Measurements from ENCODE around the gene RFWD3. TPM values are rescaled to one million over a fixed set of nuclear protein-coding genes. Genes with fewer than 3 reads are reported as not detected.
A peak's percentile ranks its signal among the peaks of the same experiment; 100 is the strongest.

The RFWD3 gene
- total RNA-seq, 1 donor from 2014 or later = 43.8 TPM

GRCh38 chr16:74605746-74606520, 60.7 kb downstream of the RFWD3 start:
- Mint-ChIP-seq H3K36me3 (ENCODE audit: low read depth, unreplicated experiment) (peaks cover 10% of the 10 kb centered on the region), H3K4me1 (ENCODE audit: unreplicated experiment) (peaks cover 28% of the 10 kb centered on the region), H3K27me3 (ENCODE audit: unreplicated experiment) (peaks cover 5% of the 10 kb centered on the region), H3K9me3 (ENCODE audit: unreplicated experiment) (no peaks in the 10 kb centered on the region), H3K4me3 (ENCODE audit: unreplicated experiment) (peak overlapping the region; percentile 96), H3K27ac (ENCODE audit: unreplicated experiment) (peak overlapping the region; percentile 86)
- TF ChIP-seq CTCF (IDR thresholded peaks at IDR 0.05; ENCODE audit: unreplicated experiment) = no peak
- DNase-seq (ENCODE audit: low spot score) = no peak

GRCh38 chr16:74605332-74605731, 61.3 kb downstream of the RFWD3 start:
- Mint-ChIP-seq H3K36me3 (ENCODE audit: low read depth, unreplicated experiment) (peaks cover 10% of the 10 kb centered on the region), H3K27ac (ENCODE audit: unreplicated experiment) (no peak overlapping the region), H3K4me3 (ENCODE audit: unreplicated experiment) (peak overlapping the region; percentile 96), H3K9me3 (ENCODE audit: unreplicated experiment) (no peaks in the 10 kb centered on the region), H3K27me3 (ENCODE audit: unreplicated experiment) (peaks cover 5% of the 10 kb centered on the region), H3K4me1 (ENCODE audit: unreplicated experiment) (peaks cover 28% of the 10 kb centered on the region)
- DNase-seq (ENCODE audit: low spot score) = no peak
- TF ChIP-seq CTCF (IDR thresholded peaks at IDR 0.05; ENCODE audit: unreplicated experiment) = no peak

GRCh38 chr16:74603848-74604247, 62.8 kb downstream of the RFWD3 start:
- no peak for DNase-seq (ENCODE audit: low spot score)
- Mint-ChIP-seq H3K36me3 (ENCODE audit: low read depth, unreplicated experiment) (peaks cover 10% of the 10 kb centered on the region), H3K27me3 (ENCODE audit: unreplicated experiment) (peaks cover 5% of the 10 kb centered on the region), H3K4me3 (ENCODE audit: unreplicated experiment) (no peak overlapping the region), H3K27ac (ENCODE audit: unreplicated experiment) (no peak overlapping the region), H3K9me3 (ENCODE audit: unreplicated experiment) (no peaks in the 10 kb centered on the region), H3K4me1 (ENCODE audit: unreplicated experiment) (peaks cover 28% of the 10 kb centered on the region)
- TF ChIP-seq CTCF (IDR thresholded peaks at IDR 0.05; ENCODE audit: unreplicated experiment) = no peak

- no peak for DNase-seq (ENCODE audit: low spot score)
- no peak overlapping the region for H3K27ac Mint-ChIP-seq (ENCODE audit: unreplicated experiment)
- peaks cover 20% of the 10 kb centered on the region for H3K4me1 Mint-ChIP-seq (ENCODE audit: unreplicated experiment)
- no peaks in the 10 kb centered on the region for H3K9me3 Mint-ChIP-seq (ENCODE audit: unreplicated experiment)
- no peak for TF ChIP-seq CTCF (IDR thresholded peaks at IDR 0.05; ENCODE audit: unreplicated experiment)
- peaks cover 6% of the 10 kb centered on the region for H3K36me3 Mint-ChIP-seq (ENCODE audit: low read depth, unreplicated experiment)
- H3K27me3 Mint-ChIP-seq (ENCODE audit: unreplicated experiment) = peaks cover 5% of the 10 kb centered on the region
- no peak overlapping the region for H3K4me3 Mint-ChIP-seq (ENCODE audit: unreplicated experiment)
Observed at GRCh38 chr16:74601126-74601871, 65.4 kb downstream of the RFWD3 start.

GRCh38 chr16:74596586-74596985, 70.1 kb downstream of the RFWD3 start:
- Mint-ChIP-seq H3K4me3 (ENCODE audit: unreplicated experiment) (no peak overlapping the region), H3K27me3 (ENCODE audit: unreplicated experiment) (peaks cover 1% of the 10 kb centered on the region), H3K9me3 (ENCODE audit: unreplicated experiment) (no peaks in the 10 kb centered on the region), H3K27ac (ENCODE audit: unreplicated experiment) (no peak overlapping the region), H3K36me3 (ENCODE audit: low read depth, unreplicated experiment) (peaks cover 4% of the 10 kb centered on the region), H3K4me1 (ENCODE audit: unreplicated experiment) (no peaks in the 10 kb centered on the region)
- no peak for TF ChIP-seq CTCF (IDR thresholded peaks at IDR 0.05; ENCODE audit: unreplicated experiment)
- DNase-seq (ENCODE audit: low spot score) = no peak
